K562 (cell line): Measurements from ENCODE around the gene HELZ2. TPM values are rescaled to one million over a fixed set of nuclear protein-coding genes. Genes with fewer than 3 reads are reported as not detected.

ENCODE experiments used
- ATAC-seq: fragments of 200-7000 bp; cut with Tn5 transposase; 3 replicates; pipeline ENCODE4 v1.9.1; 2020; ENCODE audit warnings: moderate library complexity
- BruUV-seq: library from RNA; stranded (reverse); fragments of 400-500 nt; replicated peaks from 2 replicates; lab custom pipeline; 2021; lab: Mats Ljungman, UMichigan
- CTCF ChIA-PET: fragments of 300-600 bp; formaldehyde crosslinking; extraction: SDS; loops from one replicate; lab custom pipeline; 2021; ENCODE audit warnings: low intra/inter-chr PET ratio; lab: Yijun Ruan, JAX
- POLR2A ChIA-PET: fragments of 300-600, 350-650 bp; sonication (Branson Sonifier 250); formaldehyde crosslinking; extraction: SDS; loops from one replicate; lab custom pipeline; 2021; ENCODE audit warnings: antibody characterized with exemption, inconsistent platforms; lab: Yijun Ruan, JAX
- DNase-seq, 4 experiments: peaks; one replicate each; pipeline versions ENCODE4 v3.0.0 to v3.0.0-alpha.2; 2011 to 2018; ENCODE audit warnings: low spot score in 3 of 4, mixed read lengths in 3 of 4; ENCODE audit errors: extremely low read depth in 1 of 4
- FAIRE-seq: peaks from 2 replicates; lab custom pipeline; 2011; peaks lifted over from hg19 to GRCh38; lab: Jason Lieb, UNC
- H2AFZ ChIP-seq: 2 replicates; pipeline ENCODE4 v1.6.0; 2011; ENCODE audit warnings: low read depth, low read length, control low read depth, inconsistent platforms
- H3K27ac ChIP-seq: fragments of 200-600 bp; 3 replicates; pipeline ENCODE4 v1.8.0; 2011; ENCODE audit warnings: low read depth, mild to moderate bottlenecking, control low read depth, inconsistent platforms, low read length, moderate library complexity, mixed read lengths; ENCODE audit errors: extremely low read depth
- H3K27me3 ChIP-seq, 2 experiments: fragments of 300-600 bp in 1 of 2; 2 replicates in 1 of 2; 3 replicates in 1 of 2; pipeline versions ENCODE4 v1.6.0 to v1.8.0; 2011; ENCODE audit warnings: inconsistent platforms in 2 of 2, low read length in 2 of 2, mild to moderate bottlenecking in 1 of 2, mixed read lengths in 1 of 2, moderate library complexity in 1 of 2; ENCODE audit not compliant: control insufficient read depth in 2 of 2, insufficient read depth in 2 of 2
- H3K36me3 ChIP-seq: fragments of 300-600 bp; 3 replicates; pipeline ENCODE4 v1.8.0; 2011; ENCODE audit warnings: mild to moderate bottlenecking, low read length, inconsistent platforms; ENCODE audit not compliant: control insufficient read depth, insufficient read depth
- H3K4me1 ChIP-seq, 2 experiments: fragments of 200-600 bp in 1 of 2; replicated peaks in 1 of 2; 2 replicates in 1 of 2; 3 replicates in 1 of 2; pipeline versions ENCODE4 v1.5.1 to v1.8.0; 2011; ENCODE audit warnings: inconsistent platforms in 2 of 2, low read length in 2 of 2, mild to moderate bottlenecking in 1 of 2, mixed read lengths in 1 of 2, moderate library complexity in 1 of 2; ENCODE audit not compliant: control insufficient read depth in 2 of 2, insufficient read depth in 2 of 2
- H3K4me2 ChIP-seq: 2 replicates; pipeline ENCODE4 v1.6.1; 2011; ENCODE audit warnings: low read length, control low read depth, inconsistent platforms, mixed read lengths; ENCODE audit not compliant: insufficient read depth
- H3K4me3 ChIP-seq: fragments of 200-600 bp; sonication (generic), shearing (Covaris generic); 2 replicates; pipeline ENCODE4 v1.5.1; 2016; ENCODE audit warnings: control low read depth, inconsistent platforms
- H3K79me2 ChIP-seq: fragments of 200-600 bp; 3 replicates; pipeline ENCODE4 v1.8.0; 2011; ENCODE audit warnings: low read length, inconsistent platforms; ENCODE audit not compliant: control insufficient read depth, insufficient read depth
- H3K9ac ChIP-seq, 2 experiments: 2 replicates each; pipeline versions ENCODE4 v1.6.0 to v1.6.1; 2011; ENCODE audit warnings: low read depth in 2 of 2, low read length in 2 of 2, control low read depth in 1 of 2, inconsistent platforms in 1 of 2, mild to moderate bottlenecking in 1 of 2, mixed read lengths in 1 of 2; ENCODE audit not compliant: insufficient read depth in 1 of 2
- H3K9me1 ChIP-seq: one replicate; pipeline ENCODE4 v1.6.0; 2011; ENCODE audit warnings: inconsistent platforms, mild to moderate bottlenecking, low read length, moderate library complexity; ENCODE audit not compliant: control insufficient read depth, insufficient read depth
- H3K9me3 ChIP-seq: replicated peaks from 2 replicates; pipeline ENCODE4 v1.5.1; 2011; ENCODE audit warnings: low read depth, low read length, inconsistent platforms; ENCODE audit not compliant: control insufficient read depth, insufficient read depth
- H4K20me1 ChIP-seq: replicated peaks from 2 replicates; pipeline ENCODE4 v1.6.1; 2011; ENCODE audit warnings: low read length, inconsistent platforms, mixed read lengths; ENCODE audit not compliant: control insufficient read depth, insufficient read depth
- CC2D1A ChIP-seq: fragments of 450-650 bp; IDR thresholded peaks from 2 replicates; pipeline ENCODE4 v1.6.1; 2017; ENCODE audit warnings: mild to moderate bottlenecking
- JUNB ChIP-seq: fragments of 450-650 bp; formaldehyde crosslinking; conservative IDR thresholded peaks from 2 replicates; pipeline ENCODE4 v1.4.0; 2020; ENCODE audit warnings: mild to moderate bottlenecking
- KAT8 ChIP-seq: fragments of 450-650 bp; IDR thresholded peaks from 2 replicates; pipeline ENCODE4 v1.6.1; 2016; ENCODE audit warnings: low read depth, mild to moderate bottlenecking
- MEF2A ChIP-seq: IDR thresholded peaks from 2 replicates; pipeline ENCODE4 v1.6.1; 2011; ENCODE audit warnings: low read depth, mild to moderate bottlenecking, low read length, moderate library complexity; ENCODE audit not compliant: control insufficient read depth
- RBM25 ChIP-seq: fragments of 200-400 bp; formaldehyde crosslinking; IDR thresholded peaks from 2 replicates; pipeline ENCODE4 v1.6.1; 2018; ENCODE audit warnings: low read length, low read depth, moderate library complexity; ENCODE audit not compliant: severe bottlenecking
- ZNF282 ChIP-seq: sonication (generic); formaldehyde crosslinking; IDR thresholded peaks from 2 replicates; pipeline ENCODE4 v1.8.1; 2023; ENCODE audit warnings: missing genetic modification reagents
- ZNF324 ChIP-seq: fragments of 250-450 bp; sonication (Bioruptor Pico); IDR thresholded peaks from 2 replicates; pipeline ENCODE4 v1.4.0; 2020; ENCODE audit warnings: mild to moderate bottlenecking
- ZNF644 ChIP-seq: fragments of 200-800 bp; sonication (Bioruptor generic); IDR thresholded peaks from 2 replicates; pipeline ENCODE4 v1.6.1; 2016; ENCODE audit warnings: low read depth, missing genetic modification characterization, missing compliant biosample characterization
- WGBS: fragments of 100-300 bp; shearing (Covaris generic); methylation state at CpG from one replicate; pipeline ENCODE4 v1.1.6; 2016; ENCODE audit warnings: low coverage, mixed read lengths; ENCODE audit not compliant: insufficient coverage; ENCODE audit errors: missing lambda C conversion rate; 5-methylcytosine and 5-hydroxymethylcytosine counted together
- in situ Hi-C: fragments of 300-500 bp; cut with MboI; formaldehyde crosslinking; loops from 4 replicates; pipeline ENCODE4 v1.15.0; 2018; ENCODE audit warnings: inconsistent platforms, mixed read lengths
- intact Hi-C: fragments of 100-400 bp; cut with micrococcal nuclease; formaldehyde crosslinking; loops from 2 replicates; pipeline ENCODE4 v1.14.2; 2022
- polyA plus RNA-seq, 8 experiments: library from polyadenylated mRNA; depleted of rRNA in 4 of 8; stranded (reverse) in 5 of 8; unstranded in 3 of 8; fragments of >200 nt; fragmentation: Nextera tagmentation in 2 of 8; fragmentation: Illumina TruSeq in 1 of 8; extraction: Ambion mirVana in 2 of 8; extraction: Trizol in 1 of 8; gene quantifications; 2 replicates each; pipeline versions ENCODE4 v1.2.1 to v1.2.3, GENCODE V29; 2011 to 2014; ENCODE audit warnings: inconsistent platforms in 1 of 8, missing spikeins in 1 of 8
- total RNA-seq, 7 experiments: library from RNA; depleted of rRNA in 6 of 7; stranded (reverse); fragments of >200 nt in 6 of 7; fragmentation: Illumina TruSeq in 2 of 7; extraction: Trizol in 2 of 7; gene quantifications; 2 replicates each; pipeline versions ENCODE4 v1.2.1 to v1.2.3, GENCODE V29; 2011 to 2021; ENCODE audit warnings: low replicate concordance in 1 of 7
- TF ChIP-seq, protein P1 (sequence below): fragments of 450-650 bp; formaldehyde crosslinking; IDR thresholded peaks from 2 replicates; pipeline ENCODE4 v1.4.0; 2022; ENCODE audit warnings: mild to moderate bottlenecking, moderate library complexity
- TF ChIP-seq, protein P2 (sequence below): fragments of 450-650 bp; IDR thresholded peaks from 2 replicates; pipeline ENCODE4 v1.6.1; 2016; ENCODE audit warnings: mild to moderate bottlenecking
- TF ChIP-seq, protein P3 (sequence below): fragments of 250-450 bp; sonication (Bioruptor Pico); IDR thresholded peaks from 2 replicates; pipeline ENCODE4 v1.5.0; 2020; ENCODE audit warnings: mild to moderate bottlenecking, borderline replicate concordance
- TF ChIP-seq, protein P4 (sequence below): fragments of 450-650 bp; IDR thresholded peaks from one replicate; pipeline ENCODE4 v1.6.1; 2018; ENCODE audit warnings: mild to moderate bottlenecking, moderate library complexity; ENCODE audit not compliant: partially characterized antibody

The HELZ2 gene
- total and polyA plus RNA-seq, 9 of the 15 experiments (the other 6 are each of a cell fraction or from before 2014, with no cell fraction given): 0.03 to 7.8 (median 2.9) TPM; not detected in 1

DNA sequence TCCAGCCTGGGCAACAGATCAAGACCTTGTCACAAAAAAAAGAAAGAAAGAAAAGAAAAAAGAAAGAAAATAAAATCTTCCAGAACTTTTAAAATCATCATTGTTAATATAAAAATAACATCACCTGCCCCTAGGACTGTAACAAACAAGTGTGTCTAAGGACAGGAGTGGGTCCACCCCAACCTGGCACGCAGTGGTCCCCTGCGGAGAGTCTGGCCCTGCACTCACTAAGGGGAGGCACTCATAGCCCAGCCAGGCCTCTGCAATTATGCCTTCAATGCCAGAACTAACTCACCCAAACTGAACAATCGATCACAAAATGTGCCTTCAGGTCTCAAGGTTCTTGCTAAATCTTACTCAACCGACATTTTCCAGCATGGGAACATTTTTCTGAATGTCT lies 48.1 kb upstream of the HELZ2 start:
- H3K36me3 ChIP-seq: peaks cover 26% of the 10 kb centered on the region; the same call in 2 of the 3 replicates
- peaks cover 3 to 26% of the 10 kb centered on the region in 2 experiments; a peak in 3 of 5 replicates for H3K4me1 ChIP-seq
- no peak overlapping the region for H3K4me2 ChIP-seq
- WGBS: 89% methylated on average over 4 of the region's 4 CpGs
- peak in 1 of 4 experiments; percentile 6 for DNase-seq
- FAIRE-seq: no peak
- peak overlapping the region in 1 of 2 experiments; percentile 65; a peak in 1 of 4 replicates for H3K9ac ChIP-seq
- ChIA-PET CTCF (no interaction called here), POLR2A (interaction anchor here (1.2 to 1.7 kb wide), 2 partner anchors 11 to 19 kb away, joined by 3 to 4 read pairs; no protein-coding TSS in a partner anchor)
- H3K79me2 ChIP-seq: peaks cover 63% of the 10 kb centered on the region
- no peaks in the 10 kb centered on the region for H3K9me3 ChIP-seq
- H3K27ac ChIP-seq: no peak overlapping the region
- no peaks in the 10 kb centered on the region for H4K20me1 ChIP-seq
- H3K4me3 ChIP-seq: no peak overlapping the region
- no peak overlapping the region for H2AFZ ChIP-seq
- no TSS peak for BruUV-seq
- no peaks in the 10 kb centered on the region for H3K9me1 ChIP-seq
- H3K27me3 ChIP-seq: no peaks in the 10 kb centered on the region
- intact Hi-C loops (no loop called here), in situ Hi-C loops (no loop called here)
- ATAC-seq: no peak
- TF ChIP-seq, protein P1, sequence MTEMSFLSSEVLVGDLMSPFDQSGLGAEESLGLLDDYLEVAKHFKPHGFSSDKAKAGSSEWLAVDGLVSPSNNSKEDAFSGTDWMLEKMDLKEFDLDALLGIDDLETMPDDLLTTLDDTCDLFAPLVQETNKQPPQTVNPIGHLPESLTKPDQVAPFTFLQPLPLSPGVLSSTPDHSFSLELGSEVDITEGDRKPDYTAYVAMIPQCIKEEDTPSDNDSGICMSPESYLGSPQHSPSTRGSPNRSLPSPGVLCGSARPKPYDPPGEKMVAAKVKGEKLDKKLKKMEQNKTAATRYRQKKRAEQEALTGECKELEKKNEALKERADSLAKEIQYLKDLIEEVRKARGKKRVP (CRISPR knock-in tag): no peak
- TF ChIP-seq CC2D1A (no peak), ZNF282 (CRISPR knock-in tag) (no peak), ZNF644 (tag) (no peak), MEF2A (no peak), JUNB (CRISPR knock-in tag) (no peak), KAT8 (no peak), ZNF324 (CRISPR knock-in tag) (no peak), RBM25 (no peak)
- TF ChIP-seq, protein P2, sequence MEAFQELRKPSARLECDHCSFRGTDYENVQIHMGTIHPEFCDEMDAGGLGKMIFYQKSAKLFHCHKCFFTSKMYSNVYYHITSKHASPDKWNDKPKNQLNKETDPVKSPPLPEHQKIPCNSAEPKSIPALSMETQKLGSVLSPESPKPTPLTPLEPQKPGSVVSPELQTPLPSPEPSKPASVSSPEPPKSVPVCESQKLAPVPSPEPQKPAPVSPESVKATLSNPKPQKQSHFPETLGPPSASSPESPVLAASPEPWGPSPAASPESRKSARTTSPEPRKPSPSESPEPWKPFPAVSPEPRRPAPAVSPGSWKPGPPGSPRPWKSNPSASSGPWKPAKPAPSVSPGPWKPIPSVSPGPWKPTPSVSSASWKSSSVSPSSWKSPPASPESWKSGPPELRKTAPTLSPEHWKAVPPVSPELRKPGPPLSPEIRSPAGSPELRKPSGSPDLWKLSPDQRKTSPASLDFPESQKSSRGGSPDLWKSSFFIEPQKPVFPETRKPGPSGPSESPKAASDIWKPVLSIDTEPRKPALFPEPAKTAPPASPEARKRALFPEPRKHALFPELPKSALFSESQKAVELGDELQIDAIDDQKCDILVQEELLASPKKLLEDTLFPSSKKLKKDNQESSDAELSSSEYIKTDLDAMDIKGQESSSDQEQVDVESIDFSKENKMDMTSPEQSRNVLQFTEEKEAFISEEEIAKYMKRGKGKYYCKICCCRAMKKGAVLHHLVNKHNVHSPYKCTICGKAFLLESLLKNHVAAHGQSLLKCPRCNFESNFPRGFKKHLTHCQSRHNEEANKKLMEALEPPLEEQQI: no peak
- TF ChIP-seq, protein P3, sequence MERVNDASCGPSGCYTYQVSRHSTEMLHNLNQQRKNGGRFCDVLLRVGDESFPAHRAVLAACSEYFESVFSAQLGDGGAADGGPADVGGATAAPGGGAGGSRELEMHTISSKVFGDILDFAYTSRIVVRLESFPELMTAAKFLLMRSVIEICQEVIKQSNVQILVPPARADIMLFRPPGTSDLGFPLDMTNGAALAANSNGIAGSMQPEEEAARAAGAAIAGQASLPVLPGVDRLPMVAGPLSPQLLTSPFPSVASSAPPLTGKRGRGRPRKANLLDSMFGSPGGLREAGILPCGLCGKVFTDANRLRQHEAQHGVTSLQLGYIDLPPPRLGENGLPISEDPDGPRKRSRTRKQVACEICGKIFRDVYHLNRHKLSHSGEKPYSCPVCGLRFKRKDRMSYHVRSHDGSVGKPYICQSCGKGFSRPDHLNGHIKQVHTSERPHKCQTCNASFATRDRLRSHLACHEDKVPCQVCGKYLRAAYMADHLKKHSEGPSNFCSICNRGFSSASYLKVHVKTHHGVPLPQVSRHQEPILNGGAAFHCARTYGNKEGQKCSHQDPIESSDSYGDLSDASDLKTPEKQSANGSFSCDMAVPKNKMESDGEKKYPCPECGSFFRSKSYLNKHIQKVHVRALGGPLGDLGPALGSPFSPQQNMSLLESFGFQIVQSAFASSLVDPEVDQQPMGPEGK (CRISPR knock-in tag): no peak
- TF ChIP-seq, protein P4, sequence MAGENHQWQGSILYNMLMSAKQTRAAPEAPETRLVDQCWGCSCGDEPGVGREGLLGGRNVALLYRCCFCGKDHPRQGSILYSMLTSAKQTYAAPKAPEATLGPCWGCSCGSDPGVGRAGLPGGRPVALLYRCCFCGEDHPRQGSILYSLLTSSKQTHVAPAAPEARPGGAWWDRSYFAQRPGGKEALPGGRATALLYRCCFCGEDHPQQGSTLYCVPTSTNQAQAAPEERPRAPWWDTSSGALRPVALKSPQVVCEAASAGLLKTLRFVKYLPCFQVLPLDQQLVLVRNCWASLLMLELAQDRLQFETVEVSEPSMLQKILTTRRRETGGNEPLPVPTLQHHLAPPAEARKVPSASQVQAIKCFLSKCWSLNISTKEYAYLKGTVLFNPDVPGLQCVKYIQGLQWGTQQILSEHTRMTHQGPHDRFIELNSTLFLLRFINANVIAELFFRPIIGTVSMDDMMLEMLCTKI: no peak
